Stimulated activated CD4-positive, alpha-beta T cell treated with anti-CD3 and anti-CD28 coated beads, TNF-alpha, amount 100 ng/mL, for 48 hours (primary cell): ENCODE results near the gene ZNF260.
"Not testable (repeated sequence)": the region's sequence is repeated elsewhere in the genome, so short reads cannot be mapped to it uniquely, and the experiment has no call there.

Experiments
- DNase-seq, 3 donors: peaks; one replicate each; pipeline ENCODE4 v3.0.0-alpha.2; 2020; ENCODE audit warnings: low read depth in 3 of 3

The ZNF260 gene

GRCh38 chr19:36528194-36528920 is at the start of gene ZNF260:
Gene ZNF260, minus strand, starts transcription at chr19:36528271. Its CDS starts 13,033 bp downstream, at chr19:36515238.
- peak; percentile 86 to 90 (median 87) for DNase-seq

GRCh38 chr19:36577271-36577996 is 49.4 kb upstream of the ZNF260 start:
- DNase-seq: no peak

GRCh38 chr19:36574741-36575140 is 46.7 kb upstream of the ZNF260 start:
- DNase-seq: no peak

- no peak for DNase-seq
Observed at GRCh38 chr19:36573895-36574720, 46.0 kb upstream of the ZNF260 start.

- DNase-seq: peak; percentile 66 to 74 (median 73)
Observed at GRCh38 chr19:36573020-36573894, 45.2 kb upstream of the ZNF260 start, which contains the start of gene ZNF529. Gene ZNF529, minus strand, starts transcription at chr19:36573292. Its CDS starts 946 bp downstream, at chr19:36572346.

GRCh38 chr19:36572593-36573019 is 44.5 kb upstream of the ZNF260 start:
- no peak for DNase-seq

GRCh38 chr19:36564391-36564790 is 36.3 kb upstream of the ZNF260 start:
- no peak for DNase-seq

- DNase-seq: no peak
Observed at GRCh38 chr19:36547001-36547732, 19.1 kb upstream of the ZNF260 start.

GRCh38 chr19:36528921-36529518 is 949 bp upstream of the ZNF260 start:
- DNase-seq: peak in 2 of 3 donors; percentile 7 to 9

- DNase-seq: no peak
Observed at GRCh38 chr19:36527873-36528193, 238 bp downstream of the ZNF260 start.

GRCh38 chr19:36527341-36527740 is 730 bp downstream of the ZNF260 start:
- no peak for DNase-seq

- DNase-seq: no peak
Observed at GRCh38 chr19:36526581-36526980, 1.5 kb downstream of the ZNF260 start.

GRCh38 chr19:36524617-36525016 is 3.5 kb downstream of the ZNF260 start:
- DNase-seq: no peak

GRCh38 chr19:36514012-36514612 is 14.0 kb downstream of the ZNF260 start:
- no peak for DNase-seq

GRCh38 chr19:36508325-36508724 is 19.7 kb downstream of the ZNF260 start:
- no peak for DNase-seq

- DNase-seq: no peak
Observed at GRCh38 chr19:36501973-36502372, 26.1 kb downstream of the ZNF260 start.

- DNase-seq: no peak
Observed at GRCh38 chr19:36497001-36497400, 31.1 kb downstream of the ZNF260 start.

- peak in 1 of 3 donors; percentile 12 for DNase-seq
Observed at GRCh38 chr19:36492689-36493453, 35.2 kb downstream of the ZNF260 start.

- not testable (repeated sequence) for DNase-seq
Observed at GRCh38 chr19:36490846-36491245, 37.2 kb downstream of the ZNF260 start.
